ENCODE data around the gene FOXO3. TPM values are rescaled to one million over a fixed set of nuclear protein-coding genes. Genes with fewer than 3 reads are reported as not detected.

Gene FOXO3
- total and polyA plus RNA-seq, 3 donors from 2014 or later: 27.5 to 112 (median 81.5) TPM

- WGBS, 2 donors: 79 to 85% methylated on average over 3 of the region's 3 CpGs
- Histone ChIP-seq H3K27me3 (no peaks in the 10 kb centered on the region), H3K4me3 (no peak overlapping the region), H3K27ac (no peak overlapping the region), H3K9me3 (no peaks in the 10 kb centered on the region), H3K36me3 (ENCODE audit: low read depth, missing control alignments) (no peaks in the 10 kb centered on the region), H3K4me1 (peaks cover 17% of the 10 kb centered on the region)
- TF ChIP-seq POLR2A (IDR thresholded peaks at IDR 0.05): no peak
- TF ChIP-seq, protein P1, sequence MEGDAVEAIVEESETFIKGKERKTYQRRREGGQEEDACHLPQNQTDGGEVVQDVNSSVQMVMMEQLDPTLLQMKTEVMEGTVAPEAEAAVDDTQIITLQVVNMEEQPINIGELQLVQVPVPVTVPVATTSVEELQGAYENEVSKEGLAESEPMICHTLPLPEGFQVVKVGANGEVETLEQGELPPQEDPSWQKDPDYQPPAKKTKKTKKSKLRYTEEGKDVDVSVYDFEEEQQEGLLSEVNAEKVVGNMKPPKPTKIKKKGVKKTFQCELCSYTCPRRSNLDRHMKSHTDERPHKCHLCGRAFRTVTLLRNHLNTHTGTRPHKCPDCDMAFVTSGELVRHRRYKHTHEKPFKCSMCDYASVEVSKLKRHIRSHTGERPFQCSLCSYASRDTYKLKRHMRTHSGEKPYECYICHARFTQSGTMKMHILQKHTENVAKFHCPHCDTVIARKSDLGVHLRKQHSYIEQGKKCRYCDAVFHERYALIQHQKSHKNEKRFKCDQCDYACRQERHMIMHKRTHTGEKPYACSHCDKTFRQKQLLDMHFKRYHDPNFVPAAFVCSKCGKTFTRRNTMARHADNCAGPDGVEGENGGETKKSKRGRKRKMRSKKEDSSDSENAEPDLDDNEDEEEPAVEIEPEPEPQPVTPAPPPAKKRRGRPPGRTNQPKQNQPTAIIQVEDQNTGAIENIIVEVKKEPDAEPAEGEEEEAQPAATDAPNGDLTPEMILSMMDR (IDR thresholded peaks at IDR 0.05): no peak
- no peak for DNase-seq
- intact Hi-C loops (cut with DNase I; ENCODE audit: low total_unique reads): no loop called here
These were observed 104.9 kb downstream of the FOXO3 start for GRCh38 chr6:108665495-108666196.

DNA sequence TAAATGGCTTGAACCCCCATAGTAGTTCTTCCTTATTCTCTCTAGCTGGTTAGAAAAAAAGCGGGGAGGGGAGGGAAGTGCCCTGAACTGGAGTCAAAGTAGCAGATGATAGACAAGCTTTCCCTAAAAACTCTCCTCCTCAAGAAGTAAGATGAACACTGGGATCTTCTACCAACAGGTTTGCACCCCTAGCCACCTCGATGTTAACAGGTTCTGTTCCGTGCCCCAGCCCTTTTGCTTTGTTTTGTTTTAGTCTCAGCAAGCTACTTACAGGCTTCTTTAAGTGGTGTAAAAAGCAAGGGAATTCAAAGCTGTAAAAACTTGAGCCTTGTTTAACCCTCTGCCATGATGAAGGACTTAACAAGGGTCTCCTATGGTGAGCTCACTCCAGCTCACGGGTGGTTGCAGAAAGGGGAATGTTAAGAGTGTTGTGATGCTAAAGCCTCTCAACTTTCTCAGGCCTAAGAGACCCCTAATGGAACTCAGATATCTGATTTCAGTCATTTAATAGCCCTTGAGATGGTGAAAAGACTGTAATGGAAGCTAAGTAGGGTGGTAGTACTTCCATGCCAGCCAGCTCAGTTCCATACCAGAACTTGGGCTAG lies 106.0 kb downstream of the FOXO3 start:
- DNase-seq: no peak
- H3K9me3 ChIP-seq: no peaks in the 10 kb centered on the region
- no peak overlapping the region for H3K4me3 ChIP-seq
- TF ChIP-seq, protein P1 (IDR thresholded peaks at IDR 0.05): no peak
- TF ChIP-seq POLR2A (IDR thresholded peaks at IDR 0.05): no peak
- no peak overlapping the region for H3K27ac ChIP-seq
- WGBS, 2 donors: 85 to 88% methylated on average over 4 of the region's 4 CpGs
- peaks cover 18% of the 10 kb centered on the region for H3K4me1 ChIP-seq
- no peaks in the 10 kb centered on the region for H3K27me3 ChIP-seq
- intact Hi-C loops (cut with DNase I; ENCODE audit: low total_unique reads): no loop called here
- H3K36me3 ChIP-seq (ENCODE audit: low read depth, missing control alignments): no peaks in the 10 kb centered on the region

DNA sequence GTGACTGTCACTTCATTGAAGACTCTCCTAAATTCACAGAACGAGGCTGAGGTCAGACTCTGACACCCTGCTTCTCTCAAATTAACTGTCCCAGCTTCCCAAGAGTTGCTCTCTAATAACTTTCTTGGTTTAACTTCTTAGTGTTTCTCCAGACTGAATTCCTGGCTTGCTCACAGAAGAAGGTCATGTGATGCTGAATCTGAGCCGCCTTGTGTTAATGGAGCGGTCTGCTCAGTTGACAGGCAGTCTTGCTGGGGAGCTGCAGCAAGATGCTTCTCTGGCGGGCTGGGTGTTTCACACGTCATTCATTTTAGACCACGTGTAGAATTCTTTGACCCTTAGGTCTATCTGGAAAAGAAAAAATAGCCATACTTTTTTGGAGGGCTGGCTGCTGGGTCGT lies 107.3 kb downstream of the FOXO3 start:
- Histone ChIP-seq H3K27ac (no peak overlapping the region), H3K27me3 (no peaks in the 10 kb centered on the region), H3K4me1 (peaks cover 14% of the 10 kb centered on the region), H3K36me3 (ENCODE audit: low read depth, missing control alignments) (no peaks in the 10 kb centered on the region), H3K4me3 (no peak overlapping the region), H3K9me3 (no peaks in the 10 kb centered on the region)
- peak; percentile 49 for DNase-seq
- WGBS, 2 donors: 46 to 68% methylated on average over 7 of the region's 7 CpGs
- TF ChIP-seq POLR2A (IDR thresholded peaks at IDR 0.05): no peak
- TF ChIP-seq, protein P1 (IDR thresholded peaks at IDR 0.05): no peak
- intact Hi-C loops (cut with DNase I; ENCODE audit: low total_unique reads): no loop called here

DNA sequence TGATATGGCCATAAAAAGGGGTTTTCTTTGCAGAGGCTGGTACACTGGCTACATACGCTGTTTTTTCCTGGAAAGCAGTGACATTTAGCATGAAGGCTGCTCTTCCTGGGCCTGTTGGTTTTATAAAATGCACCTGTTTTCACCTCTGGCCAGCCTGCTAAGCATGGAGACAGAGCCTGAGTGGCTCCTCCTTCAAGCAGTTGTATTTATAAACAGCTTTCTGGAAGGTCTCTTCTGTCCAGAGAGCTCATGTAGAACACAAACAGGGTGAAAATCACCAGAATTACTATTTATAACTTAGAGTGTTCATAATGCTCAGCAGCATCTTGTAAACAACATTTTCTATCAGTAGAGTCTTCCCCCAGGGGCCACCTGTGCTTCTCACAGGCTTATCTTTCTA lies 109.0 kb downstream of the FOXO3 start:
- DNase-seq: no peak
- peaks cover 22% of the 10 kb centered on the region for H3K4me1 ChIP-seq
- no peak overlapping the region for H3K4me3 ChIP-seq
- H3K36me3 ChIP-seq (ENCODE audit: low read depth, missing control alignments): no peaks in the 10 kb centered on the region
- 82 to 100% methylated on average over 1 of the region's 1 CpG for WGBS, 2 donors
- TF ChIP-seq, protein P1 (IDR thresholded peaks at IDR 0.05): no peak
- TF ChIP-seq POLR2A (IDR thresholded peaks at IDR 0.05): no peak
- intact Hi-C loops (cut with DNase I; ENCODE audit: low total_unique reads): no loop called here
- H3K27ac ChIP-seq: no peak overlapping the region
- no peaks in the 10 kb centered on the region for H3K9me3 ChIP-seq
- no peaks in the 10 kb centered on the region for H3K27me3 ChIP-seq

DNA sequence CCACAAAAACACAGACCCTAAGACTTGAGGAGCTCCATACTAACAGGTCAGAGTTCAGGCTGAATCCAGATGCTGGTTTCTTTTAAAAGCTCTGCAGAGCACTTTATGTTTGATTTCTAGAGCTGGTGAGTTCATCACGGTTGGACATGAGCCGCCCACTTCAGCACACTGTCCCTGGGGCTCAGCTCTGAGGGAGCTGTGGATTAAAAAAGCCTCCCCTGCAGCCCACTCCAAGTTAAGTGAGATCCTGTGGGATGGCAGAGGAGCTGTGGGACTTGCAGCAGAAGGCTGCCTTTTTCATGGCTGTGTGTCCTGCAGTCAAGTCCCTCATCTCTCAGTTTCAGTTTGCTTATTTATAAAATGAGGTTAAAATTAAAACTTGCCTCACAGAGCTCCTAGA lies 110.5 kb downstream of the FOXO3 start:
- H3K27ac ChIP-seq: no peak overlapping the region
- H3K9me3 ChIP-seq: no peaks in the 10 kb centered on the region
- TF ChIP-seq, protein P1 (IDR thresholded peaks at IDR 0.05): no peak
- no peaks in the 10 kb centered on the region for H3K36me3 ChIP-seq (ENCODE audit: low read depth, missing control alignments)
- H3K27me3 ChIP-seq: no peaks in the 10 kb centered on the region
- 47% methylated on average over 2 of the region's 2 CpGs for WGBS, 2 donors
- H3K4me1 ChIP-seq: peaks cover 32% of the 10 kb centered on the region
- H3K4me3 ChIP-seq: no peak overlapping the region
- no peak for DNase-seq
- intact Hi-C loops (cut with DNase I; ENCODE audit: low total_unique reads): no loop called here

Measured in testis (tissue), 3 donors.